GM18526 (cell line): Measurements from ENCODE around the gene GUCD1.

Source experiments
- POLR2A ChIP-seq: IDR thresholded peaks from 3 replicates; pipeline ENCODE4 v1.6.1; 2011; ENCODE audit not compliant: insufficient read length; ENCODE audit errors: extremely low read depth

The GUCD1 gene

GRCh38 chr22:24578355-24579257 lies 23.7 kb upstream of the GUCD1 start:
- no peak for TF ChIP-seq POLR2A

DNA sequence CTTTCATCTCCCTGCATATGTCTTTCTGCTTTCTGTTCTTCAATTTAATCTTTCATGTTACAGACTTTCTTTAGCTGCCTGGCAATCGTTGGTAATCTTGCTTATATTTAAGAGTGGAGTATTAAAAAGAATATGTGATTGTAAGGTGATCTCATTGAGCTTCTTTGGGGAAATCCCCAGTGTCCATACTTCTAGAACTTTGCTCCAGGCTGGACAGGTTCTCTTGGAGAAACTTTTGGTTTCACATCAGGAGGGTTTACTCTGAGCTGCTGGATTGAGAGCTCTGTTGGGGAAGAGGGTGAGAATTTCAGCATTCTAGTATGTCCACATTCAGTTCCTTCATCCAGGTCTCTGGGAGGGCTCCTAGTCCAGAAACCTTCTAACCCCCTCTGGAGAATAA lies 21.8 kb upstream of the GUCD1 start:
- TF ChIP-seq POLR2A, result no peak

DNA sequence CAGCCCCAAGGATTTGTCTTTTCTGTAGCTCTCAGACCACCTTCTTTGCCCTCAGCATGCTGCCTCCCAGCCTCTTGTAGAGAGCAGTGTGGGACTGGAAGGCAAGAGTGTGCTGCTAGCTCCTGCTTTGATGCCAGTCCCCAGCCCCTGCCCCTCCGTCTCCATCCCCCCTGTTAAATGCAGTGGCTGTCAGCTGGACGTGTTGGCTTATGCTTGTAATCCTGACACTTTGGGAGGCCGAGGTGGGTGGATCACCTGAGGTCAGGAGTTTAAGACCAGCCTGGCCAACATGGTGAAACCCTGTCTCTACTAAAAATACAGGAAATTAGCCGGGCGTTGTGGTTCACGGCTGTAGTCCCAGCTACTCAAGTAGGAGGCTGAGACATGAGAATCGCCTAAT lies 16.3 kb upstream of the GUCD1 start:
- no peak for TF ChIP-seq POLR2A

- no peak for TF ChIP-seq POLR2A
These were observed 12.7 kb upstream of the GUCD1 start for GRCh38 chr22:24567668-24568067.

DNA sequence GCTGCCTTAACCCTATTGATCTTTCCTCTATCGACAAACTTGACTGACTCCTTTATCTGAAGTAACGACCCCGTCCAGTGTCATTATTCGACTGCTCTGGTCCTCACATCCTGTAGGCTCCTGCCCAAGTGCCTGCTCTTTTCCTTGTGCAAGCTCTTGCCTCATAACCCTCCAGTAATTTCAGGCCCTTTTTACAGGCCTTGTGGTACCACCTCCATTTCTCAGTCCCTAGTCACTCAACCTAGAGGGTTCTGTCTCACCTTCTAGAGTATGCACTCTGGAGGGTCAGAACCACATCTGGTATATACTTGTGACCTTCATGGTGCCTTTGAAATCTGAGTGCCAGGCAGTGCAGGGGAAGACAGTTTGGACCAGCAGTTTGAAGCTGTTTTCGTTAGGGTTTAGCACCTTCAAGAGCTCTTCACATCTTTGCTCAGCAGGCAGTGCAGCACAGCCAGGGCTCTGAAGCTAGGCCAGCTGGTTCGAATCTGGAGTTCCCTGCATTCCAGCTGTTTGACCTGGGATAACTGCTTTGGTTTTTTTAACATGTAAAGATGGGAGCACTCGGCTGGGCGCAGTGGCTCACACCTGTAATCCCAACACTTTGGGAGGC lies 12.1 kb upstream of the GUCD1 start:
- no peak for TF ChIP-seq POLR2A

DNA sequence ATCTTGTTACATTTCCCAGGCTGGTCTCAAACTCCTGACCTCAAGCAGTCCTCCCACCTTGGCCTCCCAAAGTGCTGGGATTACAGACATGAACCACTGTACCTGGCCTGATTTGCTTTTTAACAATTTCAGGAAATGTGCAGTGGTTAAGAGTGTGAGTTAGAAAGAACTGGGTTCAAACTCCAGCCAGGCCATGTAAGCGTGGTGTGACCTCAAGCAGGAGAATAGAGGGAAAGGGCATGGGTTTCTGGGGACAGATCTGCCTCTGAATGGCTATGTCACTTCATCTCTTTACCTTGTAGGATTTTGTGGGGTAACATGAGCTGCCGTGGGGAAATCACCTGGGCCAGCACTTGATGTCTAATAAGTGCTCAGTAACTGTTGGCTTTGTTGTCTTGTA lies 10.1 kb upstream of the GUCD1 start:
- no peak for TF ChIP-seq POLR2A

GRCh38 chr22:24564376-24565058 lies 9.6 kb upstream of the GUCD1 start:
- TF ChIP-seq POLR2A, result no peak

DNA sequence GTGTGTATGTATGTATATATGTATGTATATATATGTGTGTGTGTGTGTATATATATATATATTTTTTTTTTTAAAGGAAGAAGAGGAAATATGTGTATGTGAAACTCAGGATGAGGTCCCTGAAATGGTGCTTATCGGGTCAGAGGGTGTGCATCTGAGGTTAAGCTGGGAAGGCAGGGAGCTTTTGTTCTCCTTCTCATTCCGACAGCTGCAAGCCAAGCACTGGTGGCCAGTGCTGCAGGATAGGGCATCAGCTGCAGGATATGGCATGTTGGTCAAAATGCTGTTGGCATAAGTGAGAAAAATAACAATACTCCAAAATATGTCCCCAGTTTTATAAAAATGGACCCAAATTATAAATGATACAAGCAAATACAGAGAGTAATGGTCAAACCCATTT lies 8.3 kb upstream of the GUCD1 start:
- no peak for TF ChIP-seq POLR2A

DNA sequence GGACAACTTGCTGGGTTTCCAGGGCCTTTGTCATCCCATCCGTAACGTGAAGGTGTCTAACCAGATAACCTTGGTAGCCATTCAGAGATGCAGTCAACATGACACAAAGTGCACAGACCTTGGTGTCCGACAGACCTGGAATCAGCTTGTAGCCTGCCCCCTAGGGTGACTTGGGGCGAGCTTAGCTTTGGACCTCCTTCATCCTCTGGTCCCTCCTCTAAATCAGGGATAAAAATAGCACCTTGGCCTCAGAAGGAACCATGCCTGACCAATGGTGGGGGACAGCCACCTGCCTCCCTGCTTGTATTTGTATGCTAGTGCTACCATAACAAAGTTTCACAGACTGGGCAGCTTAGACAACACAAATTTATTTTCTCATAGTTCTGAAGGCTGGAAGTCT lies 4.5 kb upstream of the GUCD1 start:
- no peak for TF ChIP-seq POLR2A

DNA sequence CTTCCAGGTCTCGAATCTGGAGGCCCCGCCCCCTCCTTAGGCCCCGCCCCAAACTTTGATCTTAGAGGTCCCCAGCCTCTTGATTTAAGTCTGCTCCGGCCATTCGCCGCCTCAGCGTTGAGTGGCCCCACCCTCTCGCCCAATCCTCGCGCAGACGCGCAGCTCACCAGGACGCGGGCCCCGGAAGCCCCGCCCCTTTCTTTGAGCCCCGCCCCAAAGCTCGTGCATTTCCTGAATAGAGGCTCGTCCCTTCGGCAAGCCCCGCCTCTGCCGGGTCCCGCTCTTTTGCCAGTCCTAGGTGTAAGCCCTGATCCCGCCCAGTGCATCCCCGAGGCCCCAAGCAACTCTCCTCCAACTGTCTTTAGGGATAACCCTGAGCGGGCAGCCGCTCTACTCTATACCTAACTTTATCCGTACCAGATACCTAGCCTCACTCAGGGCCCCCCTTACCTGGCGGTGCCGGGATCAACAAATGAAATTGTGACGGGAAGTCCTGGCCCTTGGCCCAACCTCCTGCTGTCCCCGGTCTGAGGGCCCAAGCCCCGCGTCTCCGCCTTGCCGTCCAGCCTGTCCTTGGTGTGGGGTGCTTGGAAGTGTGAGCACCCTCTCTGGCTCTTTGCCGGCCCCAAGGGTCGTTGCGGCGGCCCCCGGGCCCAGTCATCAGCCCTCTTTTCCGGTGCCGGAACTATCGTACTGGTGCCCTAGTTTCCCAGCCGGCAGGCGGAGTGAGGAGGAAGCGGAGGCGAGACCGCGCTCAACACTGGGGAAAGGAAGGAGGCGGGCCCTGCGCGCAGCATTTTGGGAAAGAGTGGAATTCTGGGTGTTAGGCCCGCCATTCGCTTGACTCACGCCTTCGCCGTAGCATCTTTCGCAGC lies 464 bp upstream of the GUCD1 start, which contains the start of gene SNRPD3:
TSS of gene SNRPD3 (plus strand) at position 835 of the 875 bp plus-strand sequence. CDS start 1,676 bp downstream, outside the sequence.
- peak; percentile 77 for TF ChIP-seq POLR2A

DNA sequence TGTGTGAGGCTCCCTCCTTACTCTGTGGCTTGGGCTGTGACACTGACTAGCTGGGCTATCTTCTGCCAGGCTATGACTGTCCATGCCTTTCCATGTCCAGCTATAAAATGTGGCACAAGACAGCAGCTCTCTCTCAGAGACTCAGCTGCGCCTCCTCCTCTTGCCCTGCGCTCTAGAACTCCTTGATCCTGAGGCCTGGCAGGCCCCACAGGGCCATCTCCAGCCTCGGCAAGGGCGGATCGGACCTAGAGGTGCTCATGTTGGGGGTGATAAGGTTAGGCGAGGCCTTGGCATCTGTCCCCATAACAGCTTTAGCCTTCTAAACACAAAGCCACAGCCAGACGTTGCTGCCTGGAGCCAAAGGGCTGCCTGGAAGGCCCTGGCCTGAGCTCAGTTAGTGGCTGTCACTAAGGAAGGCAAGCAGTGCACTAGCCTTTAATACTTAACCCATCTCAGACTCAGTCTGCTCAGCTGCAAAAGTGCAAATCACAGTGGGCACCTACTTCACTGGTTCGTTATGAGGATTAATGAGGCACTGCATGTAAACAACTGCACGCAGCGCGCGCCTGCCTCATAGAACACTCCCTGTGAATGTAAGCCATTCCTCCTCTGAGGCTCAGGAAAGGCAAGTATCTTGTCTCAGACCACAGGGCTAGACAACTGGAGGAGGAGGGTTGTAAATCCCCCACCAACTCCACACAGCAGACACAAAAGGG lies 1.2 kb downstream of the GUCD1 start:
- no peak for TF ChIP-seq POLR2A

DNA sequence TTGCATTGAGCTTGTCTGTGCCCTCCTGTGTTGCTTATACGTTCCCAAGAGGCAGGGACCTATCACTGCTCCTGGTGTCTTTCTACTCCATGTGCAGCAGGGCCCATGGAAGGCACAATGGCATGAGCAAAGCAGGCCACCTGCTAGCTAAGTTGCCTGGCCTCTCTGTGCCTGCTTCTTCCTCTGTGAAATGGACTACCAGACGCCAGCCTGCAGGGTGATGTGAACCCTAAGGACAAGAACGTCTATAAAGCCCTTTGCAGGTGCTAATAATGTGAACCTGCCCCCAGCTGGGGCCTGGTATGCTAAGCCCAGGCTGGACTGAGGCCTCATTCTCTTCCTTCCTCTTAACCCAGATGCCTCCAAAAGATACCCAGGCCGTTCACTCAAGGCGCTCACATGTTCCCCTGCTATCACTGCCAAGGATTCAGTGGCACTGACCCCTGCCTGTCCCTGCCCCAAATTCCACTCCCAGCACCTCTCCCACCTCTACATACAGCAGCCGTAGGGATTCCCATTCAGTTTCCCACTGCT lies 4.0 kb downstream of the GUCD1 start:
- no peak for TF ChIP-seq POLR2A

DNA sequence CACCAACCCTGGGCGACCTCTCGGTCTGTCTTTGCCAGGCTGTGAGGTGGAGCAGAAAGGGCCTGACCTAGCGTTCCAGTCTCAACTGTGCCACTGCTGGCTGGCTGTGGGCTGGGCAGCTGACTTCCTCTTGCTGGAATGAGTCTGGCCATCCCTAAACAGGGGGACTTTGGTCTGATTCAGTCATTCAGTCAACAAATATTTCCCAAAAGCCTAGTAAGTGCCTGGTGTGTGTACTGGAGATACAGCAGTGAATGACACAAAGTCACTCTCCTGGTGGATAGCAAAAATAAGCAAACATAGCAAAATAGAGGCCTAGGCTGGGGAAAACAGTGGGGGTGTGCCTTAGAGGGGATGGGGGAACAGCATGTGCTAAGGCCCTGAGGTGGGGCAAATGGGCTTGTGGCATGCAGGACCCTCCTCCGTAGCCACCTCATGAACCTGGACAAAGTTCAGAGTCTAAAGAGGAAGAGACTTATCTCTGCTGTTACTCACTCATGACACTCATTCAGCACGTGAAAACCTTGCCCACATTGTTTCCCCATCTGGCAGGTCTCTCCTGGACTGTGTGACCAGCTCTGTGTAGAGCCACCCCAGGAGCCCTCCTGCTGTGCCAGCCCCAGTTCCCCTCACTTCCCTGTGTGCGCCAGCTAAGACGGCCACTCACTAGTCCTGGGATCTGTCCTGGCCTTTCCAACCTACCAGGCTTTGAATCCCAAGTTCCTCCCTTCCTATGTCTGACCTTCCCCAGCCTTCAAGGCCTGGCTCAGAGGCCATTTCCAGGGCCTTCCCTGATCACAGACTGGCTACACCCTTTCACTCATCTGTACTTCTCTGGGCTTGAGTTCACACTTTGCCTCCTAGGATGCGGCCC lies 4.7 kb downstream of the GUCD1 start:
- TF ChIP-seq POLR2A, result no peak
